ENCODE measurements around the gene PROM1. TPM values are rescaled to one million over a fixed set of nuclear protein-coding genes. Genes with fewer than 3 reads are reported as not detected.

PROM1 gene
- total RNA-seq, 1 donor from 2014 or later, result 36.9 TPM

DNA sequence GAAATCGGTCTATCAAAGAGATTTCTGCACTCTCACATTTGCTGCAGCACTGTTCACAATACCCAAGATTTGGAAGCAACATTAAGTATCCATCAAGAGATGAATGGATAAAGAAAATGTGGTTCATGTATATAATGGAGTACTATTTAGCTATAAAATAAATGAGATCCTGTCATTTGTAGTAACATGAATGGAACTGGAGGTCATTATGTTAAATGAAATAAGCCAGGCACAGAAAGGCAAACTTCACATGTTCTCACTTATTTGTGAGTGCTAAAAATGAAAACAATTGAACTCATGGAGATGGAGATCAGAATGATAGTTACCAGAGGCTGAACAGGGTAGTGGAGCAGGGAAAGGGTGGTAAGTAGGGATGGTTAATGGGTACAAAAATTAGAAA, 17.0 kb upstream of the PROM1 start:
- H3K9me3 Mint-ChIP-seq (ENCODE audit: unreplicated experiment), result no peaks in the 10 kb centered on the region
- no peak for TF ChIP-seq CTCF (IDR thresholded peaks at IDR 0.05; ENCODE audit: partially characterized antibody, unreplicated experiment)
- DNase-seq, result no peak
- no peaks in the 10 kb centered on the region for H3K4me1 Mint-ChIP-seq (ENCODE audit: low read depth, unreplicated experiment)
- no peak overlapping the region for H3K27ac Mint-ChIP-seq (ENCODE audit: unreplicated experiment)
- H3K27me3 Mint-ChIP-seq (ENCODE audit: unreplicated experiment), result peaks cover 3% of the 10 kb centered on the region
- H3K4me3 Mint-ChIP-seq (ENCODE audit: unreplicated experiment), result no peak overlapping the region
- no peaks in the 10 kb centered on the region for H3K36me3 Mint-ChIP-seq (ENCODE audit: unreplicated experiment)

DNA sequence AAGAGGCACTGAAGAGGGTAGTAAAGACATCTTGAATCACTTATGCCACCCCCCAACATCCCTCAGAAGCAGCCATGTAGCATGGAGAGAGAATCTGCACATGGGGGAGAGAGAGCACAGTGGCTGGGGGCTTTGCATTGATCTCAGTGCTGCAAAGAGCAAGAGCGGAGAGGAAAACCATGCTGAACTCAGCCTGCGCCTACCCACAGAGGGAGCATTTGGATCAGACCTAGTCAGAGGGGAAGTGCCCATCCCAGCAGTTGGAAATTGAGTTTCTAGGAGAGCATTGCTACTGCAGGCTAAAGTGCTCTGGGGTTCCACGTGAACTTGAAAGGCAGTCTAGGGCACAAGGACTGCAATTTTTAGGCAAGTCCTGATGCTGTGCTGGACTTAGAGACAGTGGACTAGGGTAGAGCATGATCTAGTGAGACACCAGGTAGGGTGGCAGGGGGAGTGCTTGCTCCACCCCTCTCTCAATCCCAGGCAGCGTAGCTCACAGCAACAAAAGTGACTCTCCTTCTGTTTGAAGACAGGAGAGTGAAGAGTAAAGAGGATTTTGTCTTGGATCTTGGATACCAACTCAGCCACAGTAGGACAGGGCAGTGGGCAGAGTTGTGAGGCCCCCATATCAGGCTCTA, 9.0 kb upstream of the PROM1 start:
- Mint-ChIP-seq H3K4me1 (ENCODE audit: low read depth, unreplicated experiment) (peaks cover 3% of the 10 kb centered on the region), H3K36me3 (ENCODE audit: unreplicated experiment) (peaks cover 4% of the 10 kb centered on the region), H3K4me3 (ENCODE audit: unreplicated experiment) (no peak overlapping the region), H3K27ac (ENCODE audit: unreplicated experiment) (no peak overlapping the region), H3K9me3 (ENCODE audit: unreplicated experiment) (no peaks in the 10 kb centered on the region), H3K27me3 (ENCODE audit: unreplicated experiment) (no peaks in the 10 kb centered on the region)
- TF ChIP-seq CTCF (IDR thresholded peaks at IDR 0.05; ENCODE audit: partially characterized antibody, unreplicated experiment), result no peak
- no peak for DNase-seq

DNA sequence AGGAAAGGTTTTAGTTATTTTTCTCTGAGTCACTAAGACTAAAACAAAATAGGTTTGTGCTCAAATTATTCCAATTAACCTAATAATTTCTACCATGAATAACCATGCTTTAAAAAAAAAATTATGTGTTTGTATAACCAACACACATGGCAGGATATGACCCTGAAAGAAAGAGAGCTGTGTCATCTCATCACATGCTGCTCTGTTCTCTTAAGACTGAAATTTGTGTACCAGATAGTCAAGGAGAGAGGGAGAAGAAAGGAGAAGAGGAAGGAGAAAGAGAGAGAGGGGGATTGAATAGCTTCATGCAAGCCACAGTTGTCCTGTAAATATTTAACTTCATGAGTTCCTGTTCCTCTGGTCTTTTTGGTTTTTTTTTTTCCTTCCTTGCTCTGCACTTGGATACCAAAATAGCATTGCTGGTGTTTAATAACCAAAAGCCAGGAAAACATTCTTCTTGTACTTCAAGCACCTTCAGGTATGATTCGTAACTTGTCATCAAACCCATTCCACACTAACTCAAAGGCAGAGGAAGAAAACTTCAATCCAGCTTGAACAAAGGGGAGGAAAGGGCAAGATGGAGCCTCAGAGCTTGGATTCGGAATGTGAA, 6.4 kb upstream of the PROM1 start:
- H3K4me3 Mint-ChIP-seq (ENCODE audit: unreplicated experiment), result no peak overlapping the region
- no peaks in the 10 kb centered on the region for H3K27me3 Mint-ChIP-seq (ENCODE audit: unreplicated experiment)
- no peak for TF ChIP-seq CTCF (IDR thresholded peaks at IDR 0.05; ENCODE audit: partially characterized antibody, unreplicated experiment)
- no peak overlapping the region for H3K27ac Mint-ChIP-seq (ENCODE audit: unreplicated experiment)
- H3K9me3 Mint-ChIP-seq (ENCODE audit: unreplicated experiment), result no peaks in the 10 kb centered on the region
- peaks cover 4% of the 10 kb centered on the region for H3K36me3 Mint-ChIP-seq (ENCODE audit: unreplicated experiment)
- no peak for DNase-seq
- H3K4me1 Mint-ChIP-seq (ENCODE audit: low read depth, unreplicated experiment), result peaks cover 3% of the 10 kb centered on the region

DNA sequence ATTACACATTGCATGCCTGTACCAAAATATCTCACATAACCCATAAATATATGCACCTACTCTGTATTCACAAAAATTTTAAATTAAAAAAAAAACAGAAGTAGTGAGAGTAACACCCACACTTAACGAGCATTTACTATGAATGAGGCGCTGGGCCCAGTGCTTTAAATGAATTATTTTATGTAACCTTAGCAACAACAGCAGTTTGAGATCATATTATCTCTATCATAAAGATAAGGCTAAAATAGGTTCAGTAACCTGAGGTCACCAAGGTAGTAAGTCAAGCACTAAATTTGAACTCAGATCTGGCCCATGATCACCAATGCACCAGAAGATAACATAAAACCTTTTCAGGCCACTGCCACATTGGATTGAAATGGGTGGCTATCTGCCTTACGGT, 5.3 kb upstream of the PROM1 start:
- peaks cover under 1% of the 10 kb centered on the region for H3K4me1 Mint-ChIP-seq (ENCODE audit: low read depth, unreplicated experiment)
- H3K36me3 Mint-ChIP-seq (ENCODE audit: unreplicated experiment), result no peaks in the 10 kb centered on the region
- no peak for DNase-seq
- H3K27me3 Mint-ChIP-seq (ENCODE audit: unreplicated experiment), result peaks cover under 1% of the 10 kb centered on the region
- no peak for TF ChIP-seq CTCF (IDR thresholded peaks at IDR 0.05; ENCODE audit: partially characterized antibody, unreplicated experiment)
- H3K9me3 Mint-ChIP-seq (ENCODE audit: unreplicated experiment), result peaks cover 3% of the 10 kb centered on the region
- H3K4me3 Mint-ChIP-seq (ENCODE audit: unreplicated experiment), result no peak overlapping the region
- H3K27ac Mint-ChIP-seq (ENCODE audit: unreplicated experiment), result no peak overlapping the region

DNA sequence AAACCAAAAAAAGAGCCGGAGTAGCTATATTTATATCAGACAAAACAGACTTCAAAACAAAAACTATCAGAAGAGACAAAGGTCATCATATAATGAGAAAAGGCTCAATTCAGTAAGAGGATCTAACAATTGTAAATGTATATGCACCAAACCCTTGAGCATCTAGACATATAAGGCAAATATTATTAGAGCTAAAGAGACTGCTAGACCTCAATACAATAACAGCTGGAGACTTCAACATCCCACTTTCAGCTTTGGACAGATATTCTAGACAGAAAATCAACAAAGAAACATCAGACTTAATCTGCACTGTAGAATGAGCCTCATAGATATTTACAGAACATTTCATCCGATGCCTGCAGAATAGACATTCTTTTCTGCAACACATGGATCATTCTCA, 4.8 kb upstream of the PROM1 start:
- H3K36me3 Mint-ChIP-seq (ENCODE audit: unreplicated experiment), result no peaks in the 10 kb centered on the region
- peaks cover 2% of the 10 kb centered on the region for H3K27me3 Mint-ChIP-seq (ENCODE audit: unreplicated experiment)
- no peak for TF ChIP-seq CTCF (IDR thresholded peaks at IDR 0.05; ENCODE audit: partially characterized antibody, unreplicated experiment)
- H3K9me3 Mint-ChIP-seq (ENCODE audit: unreplicated experiment), result peaks cover 5% of the 10 kb centered on the region
- H3K27ac Mint-ChIP-seq (ENCODE audit: unreplicated experiment), result no peak overlapping the region
- no peak overlapping the region for H3K4me3 Mint-ChIP-seq (ENCODE audit: unreplicated experiment)
- DNase-seq, result no peak
- peaks cover 3% of the 10 kb centered on the region for H3K4me1 Mint-ChIP-seq (ENCODE audit: low read depth, unreplicated experiment)

Measured in glutamatergic neuron (in vitro differentiated cells).